WTC11 (cell line): Measurements from ENCODE around the gene PLRG1.

Source experiments
- ATF1 ChIP-seq: sonication (generic); formaldehyde crosslinking; IDR thresholded peaks from 2 replicates; pipeline ENCODE4 v1.8.1; 2023; ENCODE audit warnings: mild to moderate bottlenecking, moderate library complexity, missing genetic modification reagents
- KAT7 ChIP-seq: sonication (generic); formaldehyde crosslinking; IDR thresholded peaks from 2 replicates; pipeline ENCODE4 v1.8.1; 2023; ENCODE audit warnings: missing genetic modification reagents, mild to moderate bottlenecking, borderline replicate concordance
- TF ChIP-seq, protein P1 (sequence below): fragments of 200-600 bp; IDR thresholded peaks from 2 replicates; pipeline ENCODE4 v1.8.0; 2022; ENCODE audit warnings: antibody characterized with exemption
- TF ChIP-seq, protein P2 (sequence below): sonication (generic); formaldehyde crosslinking; IDR thresholded peaks from 2 replicates; pipeline ENCODE4 v1.8.0; 2022; ENCODE audit warnings: mild to moderate bottlenecking, missing genetic modification reagents

DNA sequence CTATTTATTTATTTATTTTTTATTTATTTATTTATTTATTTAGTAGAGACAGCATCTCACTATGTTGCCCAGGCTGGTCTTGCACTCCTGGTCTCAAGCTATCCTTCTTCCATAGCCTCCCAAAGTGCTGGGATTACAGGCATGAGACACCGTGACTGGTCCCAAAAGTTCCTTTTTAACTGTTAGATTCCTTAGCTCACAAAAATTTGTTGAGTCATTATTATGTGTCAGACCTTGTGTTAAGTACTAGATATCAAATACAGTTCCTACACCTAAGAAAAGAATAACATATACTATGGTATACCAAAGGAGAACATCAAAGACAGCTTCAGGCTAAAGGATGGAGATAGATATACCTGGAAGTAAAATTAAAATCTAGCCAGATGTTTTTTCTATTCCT, 28.7 kb upstream of the PLRG1 start:
- TF ChIP-seq ATF1 (CRISPR knock-in tag) = no peak
- TF ChIP-seq, protein P1, sequence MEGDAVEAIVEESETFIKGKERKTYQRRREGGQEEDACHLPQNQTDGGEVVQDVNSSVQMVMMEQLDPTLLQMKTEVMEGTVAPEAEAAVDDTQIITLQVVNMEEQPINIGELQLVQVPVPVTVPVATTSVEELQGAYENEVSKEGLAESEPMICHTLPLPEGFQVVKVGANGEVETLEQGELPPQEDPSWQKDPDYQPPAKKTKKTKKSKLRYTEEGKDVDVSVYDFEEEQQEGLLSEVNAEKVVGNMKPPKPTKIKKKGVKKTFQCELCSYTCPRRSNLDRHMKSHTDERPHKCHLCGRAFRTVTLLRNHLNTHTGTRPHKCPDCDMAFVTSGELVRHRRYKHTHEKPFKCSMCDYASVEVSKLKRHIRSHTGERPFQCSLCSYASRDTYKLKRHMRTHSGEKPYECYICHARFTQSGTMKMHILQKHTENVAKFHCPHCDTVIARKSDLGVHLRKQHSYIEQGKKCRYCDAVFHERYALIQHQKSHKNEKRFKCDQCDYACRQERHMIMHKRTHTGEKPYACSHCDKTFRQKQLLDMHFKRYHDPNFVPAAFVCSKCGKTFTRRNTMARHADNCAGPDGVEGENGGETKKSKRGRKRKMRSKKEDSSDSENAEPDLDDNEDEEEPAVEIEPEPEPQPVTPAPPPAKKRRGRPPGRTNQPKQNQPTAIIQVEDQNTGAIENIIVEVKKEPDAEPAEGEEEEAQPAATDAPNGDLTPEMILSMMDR = no peak
- TF ChIP-seq, protein P2, sequence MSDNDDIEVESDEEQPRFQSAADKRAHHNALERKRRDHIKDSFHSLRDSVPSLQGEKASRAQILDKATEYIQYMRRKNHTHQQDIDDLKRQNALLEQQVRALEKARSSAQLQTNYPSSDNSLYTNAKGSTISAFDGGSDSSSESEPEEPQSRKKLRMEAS (CRISPR knock-in tag) = no peak
- no peak for TF ChIP-seq KAT7 (CRISPR knock-in tag)
